ENCODE data around the gene HOXD3.

HOXD3 gene

DNA sequence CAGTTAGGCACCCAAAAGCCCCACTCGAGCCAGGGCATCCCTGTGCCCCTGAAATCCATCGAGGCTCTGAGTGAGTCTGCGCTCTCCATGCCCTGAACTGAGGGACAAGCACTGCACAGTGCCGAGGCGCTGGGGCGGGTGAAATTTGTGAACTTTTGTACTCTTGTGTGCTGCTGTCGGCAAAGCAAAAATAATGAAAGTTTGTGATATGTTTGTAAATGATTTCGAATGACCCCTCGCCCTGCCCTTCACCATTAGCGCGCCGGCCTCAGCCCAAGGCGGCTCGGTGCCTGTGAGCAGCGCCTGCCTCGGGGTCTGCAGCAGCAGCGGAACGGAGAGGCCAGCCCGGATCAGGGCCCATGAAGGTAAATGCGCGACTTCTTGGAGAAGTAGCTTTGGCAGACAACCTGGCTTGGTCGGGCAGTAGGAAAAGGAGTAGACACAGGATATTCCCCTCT lies 7.6 kb upstream of the HOXD3 start:
- no peak for DNase-seq (ENCODE audit: low read depth)

DNA sequence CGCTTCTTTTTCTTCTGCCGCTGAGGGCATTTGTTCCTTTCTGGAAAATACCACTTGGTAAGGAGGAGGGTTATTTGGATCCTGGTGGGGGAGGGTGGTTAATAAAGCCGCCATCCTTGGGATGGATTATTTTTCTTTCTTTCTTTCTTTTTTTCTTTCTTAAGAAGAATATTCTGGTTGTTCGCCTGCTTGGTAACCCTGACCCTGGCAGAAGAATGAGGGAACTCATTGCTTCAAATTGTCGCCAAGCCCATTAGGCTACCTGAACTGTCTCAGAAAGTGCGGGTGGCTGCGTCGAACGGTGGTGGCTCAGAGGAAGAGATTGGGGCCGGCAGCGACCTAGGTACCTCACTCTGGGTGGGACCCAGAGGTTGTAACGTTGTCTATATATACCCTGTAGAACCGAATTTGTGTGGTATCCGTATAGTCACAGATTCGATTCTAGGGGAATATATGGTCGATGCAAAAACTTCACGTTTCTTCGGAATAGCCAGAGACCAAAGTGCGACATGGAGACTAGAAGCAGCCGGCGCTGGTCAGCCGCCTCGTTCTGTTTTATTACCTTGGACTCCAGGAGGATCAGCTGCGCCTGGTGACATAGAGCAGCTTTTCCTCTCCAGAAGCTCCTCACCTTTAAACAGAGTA lies 7.0 kb upstream of the HOXD3 start:
- no peak for DNase-seq (ENCODE audit: low read depth)

DNA sequence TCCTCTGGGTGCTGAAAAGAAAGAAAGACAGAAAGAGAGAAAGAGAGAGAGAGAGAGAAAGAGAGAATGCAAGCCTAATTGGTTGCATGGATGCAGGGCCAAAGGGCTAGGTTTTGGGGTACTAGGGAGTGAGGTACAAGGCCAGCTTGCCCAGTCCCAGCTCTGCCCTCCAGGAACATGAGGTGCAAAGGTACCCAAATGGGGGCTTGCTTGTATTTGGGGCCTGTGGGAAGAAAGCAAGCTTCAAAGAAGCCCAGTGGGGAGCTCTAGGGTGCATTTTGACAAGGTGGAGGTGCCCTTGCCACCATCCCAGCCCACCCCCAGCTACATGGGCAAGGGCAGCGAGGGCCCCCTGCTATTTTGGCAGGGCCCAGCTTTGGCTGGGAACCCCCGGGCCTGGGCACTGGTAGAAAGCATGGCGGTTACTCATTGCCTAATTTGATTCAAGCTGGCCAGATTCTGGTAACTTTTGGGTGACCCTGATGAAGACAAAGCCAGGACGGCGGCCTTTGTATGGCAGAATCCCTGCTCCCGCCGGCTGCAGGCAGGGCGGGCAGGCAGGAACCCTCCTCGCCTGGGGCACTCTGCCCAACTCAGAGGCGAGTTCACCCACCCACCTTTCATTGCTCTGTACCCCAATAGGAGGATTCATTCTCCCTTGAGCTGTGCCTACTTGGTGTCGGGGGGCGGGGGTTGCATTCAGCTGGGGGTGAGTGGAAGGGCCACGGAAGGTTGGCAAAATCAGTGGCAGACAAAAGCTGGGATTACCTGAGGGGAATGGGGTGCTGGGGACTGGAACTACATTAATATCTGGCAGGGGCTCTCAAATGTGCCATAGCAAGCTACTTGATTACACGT lies 6.3 kb upstream of the HOXD3 start:
- no peak for DNase-seq (ENCODE audit: low read depth)

DNA sequence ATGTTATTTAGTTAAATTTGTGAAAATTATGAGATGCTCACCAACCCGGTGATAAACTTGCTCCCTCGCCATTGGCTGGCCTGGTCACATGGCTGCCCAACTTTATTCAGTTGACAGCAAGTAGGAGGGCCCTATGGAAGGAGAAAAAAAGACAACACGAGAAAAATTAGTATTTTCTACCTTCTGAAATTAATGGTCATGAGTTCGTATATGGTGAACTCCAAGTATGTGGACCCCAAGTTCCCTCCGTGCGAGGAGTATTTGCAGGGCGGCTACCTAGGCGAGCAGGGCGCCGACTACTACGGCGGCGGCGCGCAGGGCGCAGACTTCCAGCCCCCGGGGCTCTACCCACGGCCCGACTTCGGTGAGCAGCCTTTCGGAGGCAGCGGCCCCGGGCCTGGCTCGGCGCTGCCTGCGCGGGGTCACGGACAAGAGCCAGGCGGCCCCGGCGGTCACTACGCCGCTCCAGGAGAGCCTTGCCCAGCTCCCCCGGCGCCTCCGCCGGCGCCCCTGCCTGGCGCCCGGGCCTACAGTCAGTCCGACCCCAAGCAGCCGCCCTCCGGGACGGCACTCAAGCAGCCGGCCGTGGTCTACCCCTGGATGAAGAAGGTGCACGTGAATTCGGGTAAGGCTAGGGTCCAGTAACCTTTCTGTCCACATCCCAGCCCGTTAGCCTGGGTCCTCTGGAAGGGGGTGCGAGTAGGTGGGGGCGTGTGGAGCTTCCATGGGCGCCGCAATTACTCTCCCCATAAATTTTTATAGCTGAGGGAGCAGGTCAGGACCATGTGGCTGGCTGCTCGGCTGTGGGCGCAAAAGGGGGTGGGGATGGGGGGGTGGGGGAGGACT lies 5.4 kb upstream of the HOXD3 start, which contains the start of gene HOXD4:
HOXD4 (plus strand) TSS at position 109 of the 846 bp plus-strand sequence; CDS start at position 193, 84 bp downstream.
- DNase-seq (ENCODE audit: low read depth), result no peak

DNA sequence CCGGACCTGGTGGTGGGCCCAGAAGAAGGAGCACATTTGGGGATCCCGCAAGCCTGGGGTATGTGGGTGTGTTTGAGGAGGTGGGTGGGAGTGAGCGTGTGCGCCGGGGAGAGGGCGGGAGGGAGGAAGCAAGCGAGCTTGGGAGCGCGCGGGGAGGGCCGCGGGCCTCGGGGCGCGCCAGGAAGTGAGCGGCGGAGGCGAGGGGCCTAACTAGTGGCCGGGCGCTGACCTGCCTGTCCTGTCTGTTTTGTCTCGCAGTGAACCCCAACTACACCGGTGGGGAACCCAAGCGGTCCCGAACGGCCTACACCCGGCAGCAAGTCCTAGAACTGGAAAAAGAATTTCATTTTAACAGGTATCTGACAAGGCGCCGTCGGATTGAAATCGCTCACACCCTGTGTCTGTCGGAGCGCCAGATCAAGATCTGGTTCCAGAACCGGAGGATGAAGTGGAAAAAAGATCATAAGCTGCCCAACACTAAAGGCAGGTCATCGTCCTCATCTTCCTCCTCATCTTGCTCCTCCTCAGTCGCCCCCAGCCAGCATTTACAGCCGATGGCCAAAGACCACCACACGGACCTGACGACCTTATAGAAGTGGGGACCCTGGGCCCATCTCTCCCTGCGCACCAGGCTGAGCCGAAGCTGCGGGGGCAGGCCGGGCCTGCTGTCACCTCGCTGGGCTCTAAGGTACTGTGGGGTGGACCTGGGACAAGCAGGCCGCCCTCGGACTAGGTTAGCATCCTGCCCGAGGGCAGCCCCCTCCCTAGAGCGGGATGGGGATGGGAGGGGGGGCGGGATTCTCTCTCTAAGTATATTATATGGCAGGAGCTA lies 4.5 kb upstream of the HOXD3 start:
- DNase-seq (ENCODE audit: low read depth), result no peak

DNA sequence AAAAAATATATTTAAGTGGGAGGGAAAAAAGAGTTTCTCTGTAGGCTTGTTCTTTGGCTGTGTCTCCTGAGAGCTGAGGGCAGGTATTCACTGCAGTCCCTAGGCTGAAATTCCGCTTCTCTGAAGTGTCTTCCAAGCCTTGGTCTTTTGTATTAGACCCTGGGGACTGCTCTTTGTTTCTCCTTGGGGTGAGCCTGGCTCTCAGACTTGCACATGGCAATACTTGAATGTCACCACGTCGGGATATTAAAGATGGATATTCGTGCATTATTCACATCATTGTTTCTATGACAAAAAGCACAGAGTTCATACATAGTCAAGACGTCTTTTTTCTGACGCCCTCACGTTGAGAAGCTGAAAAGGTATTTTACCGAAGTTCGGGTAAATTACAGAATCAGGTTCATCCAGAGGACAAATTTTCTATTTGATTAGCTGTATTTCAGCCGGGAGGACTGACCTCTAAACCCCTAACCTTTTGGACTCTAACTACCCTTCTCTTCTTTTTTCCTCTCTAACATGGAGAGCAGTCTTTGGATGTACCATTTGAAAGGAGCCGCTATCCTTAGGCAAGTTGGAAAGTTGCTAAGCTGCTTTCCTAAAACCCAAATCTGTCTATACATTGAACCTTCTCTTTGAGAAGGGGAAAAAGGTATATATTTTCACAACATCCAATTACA lies 2.4 kb upstream of the HOXD3 start:
- no peak for DNase-seq (ENCODE audit: low read depth)

DNA sequence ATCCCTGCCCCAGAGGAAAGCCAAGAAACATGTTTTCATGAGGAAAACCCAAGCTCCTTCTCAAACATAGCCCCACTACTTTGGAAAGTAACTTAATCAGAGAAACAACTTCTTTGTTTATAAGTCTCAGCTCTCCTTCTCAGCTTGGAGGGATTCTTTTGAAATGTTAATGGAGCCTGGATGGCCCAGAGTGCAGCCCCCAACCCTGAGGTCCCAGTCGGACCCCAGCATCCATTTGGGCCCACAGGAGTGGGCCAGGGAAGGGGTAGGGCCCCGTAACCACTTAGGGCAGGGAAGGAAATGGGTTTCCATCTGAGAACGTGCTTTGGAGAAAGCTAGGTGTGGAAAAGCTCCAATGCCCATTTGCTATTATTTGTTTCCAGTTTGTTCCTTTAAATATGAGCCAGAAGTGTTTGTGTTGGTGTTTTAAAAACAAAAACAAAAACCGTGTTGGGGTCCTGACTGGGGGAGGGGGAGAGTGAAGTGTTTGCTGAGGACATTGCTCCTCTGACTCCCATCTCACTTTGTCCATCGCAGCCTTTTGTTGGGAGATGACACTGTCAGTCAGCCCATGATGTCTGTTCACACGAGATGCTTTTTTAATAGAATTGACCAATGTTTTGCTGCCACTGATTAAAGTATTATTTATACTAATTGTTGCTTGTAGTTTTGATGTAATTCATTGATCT lies 1.6 kb upstream of the HOXD3 start:
- no peak for DNase-seq (ENCODE audit: low read depth)

DNA sequence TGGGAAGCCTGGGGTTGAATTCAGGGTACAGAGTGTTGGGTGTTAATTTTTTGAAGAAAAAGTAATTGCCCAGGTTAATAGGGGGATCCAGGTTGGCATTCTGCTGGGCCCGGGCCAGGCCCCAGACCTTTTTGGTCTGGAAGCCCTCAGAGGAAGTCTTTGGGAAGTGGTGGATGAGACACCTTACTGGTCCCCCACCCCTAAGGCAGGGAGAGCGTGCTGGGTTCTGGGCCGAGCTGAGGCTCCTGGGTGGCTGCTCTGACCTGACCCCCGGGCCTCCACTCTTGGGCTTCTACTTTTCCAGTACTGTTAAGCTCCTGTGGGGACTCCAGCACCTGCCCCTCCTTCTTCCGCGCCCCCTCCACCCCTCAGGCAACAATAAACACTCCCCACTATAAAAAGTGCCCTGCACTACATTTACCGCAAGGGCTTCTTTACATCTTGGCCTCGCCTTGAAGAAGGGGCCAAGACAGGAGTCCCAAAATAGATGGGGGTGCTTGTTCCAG lies 753 bp upstream of the HOXD3 start:
- DNase-seq (ENCODE audit: low read depth), result no peak

DNA sequence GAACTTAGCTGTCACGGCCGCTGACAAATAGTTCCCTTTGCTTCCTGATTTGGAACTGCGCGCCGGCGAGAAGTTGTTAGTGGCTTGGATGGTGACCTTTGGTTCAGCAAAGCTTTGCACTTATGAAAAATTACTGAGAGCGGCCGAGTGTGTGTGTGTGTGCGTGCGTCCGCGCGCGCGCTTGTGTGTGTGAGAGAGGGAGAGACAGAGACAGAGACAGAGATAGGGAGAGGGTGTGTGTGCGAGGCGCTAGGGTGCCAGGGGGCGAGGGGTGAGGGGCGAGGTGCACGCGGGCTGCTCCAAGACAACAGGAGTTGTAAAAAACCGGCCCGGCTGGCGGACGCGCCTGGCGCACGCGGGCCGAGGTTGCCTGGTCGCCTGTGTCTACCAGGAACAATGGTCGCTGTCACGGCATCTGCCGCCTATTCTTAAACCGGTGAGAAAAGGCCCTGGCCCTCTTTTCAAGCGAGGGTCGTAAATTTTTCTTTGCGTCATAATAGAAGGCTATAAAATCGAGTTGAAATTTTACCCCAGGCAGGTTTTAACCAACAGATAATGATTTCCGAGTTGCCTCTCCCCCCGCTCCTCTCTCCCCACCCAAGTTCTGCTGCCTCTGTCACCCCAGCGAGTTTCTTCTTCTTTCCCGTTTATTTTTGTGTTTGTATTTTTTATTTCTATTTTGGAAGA lies 535 bp downstream of the HOXD3 start:
- DNase-seq (ENCODE audit: low read depth), result no peak

DNA sequence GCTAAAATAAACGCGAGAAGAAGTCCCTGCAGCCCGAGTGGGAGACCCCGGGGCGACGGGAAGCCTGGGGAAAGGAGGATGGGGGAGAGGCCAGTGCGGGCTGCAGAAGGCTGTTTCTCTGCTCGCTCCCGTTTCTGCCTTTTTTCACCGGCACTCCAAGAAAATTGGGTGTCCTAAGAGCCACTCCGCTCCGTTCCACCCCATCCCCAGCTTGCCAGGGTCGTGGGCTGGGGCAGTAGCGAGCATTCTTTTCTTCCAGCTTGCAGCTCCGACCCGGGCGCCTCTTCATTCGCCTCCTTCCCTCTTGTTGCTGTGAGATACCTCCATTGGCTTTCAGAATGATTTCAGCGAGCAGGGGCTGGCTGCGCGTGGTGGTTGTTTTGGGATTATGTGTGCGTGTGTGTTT lies 1.1 kb downstream of the HOXD3 start:
- DNase-seq (ENCODE audit: low read depth), result no peak

DNA sequence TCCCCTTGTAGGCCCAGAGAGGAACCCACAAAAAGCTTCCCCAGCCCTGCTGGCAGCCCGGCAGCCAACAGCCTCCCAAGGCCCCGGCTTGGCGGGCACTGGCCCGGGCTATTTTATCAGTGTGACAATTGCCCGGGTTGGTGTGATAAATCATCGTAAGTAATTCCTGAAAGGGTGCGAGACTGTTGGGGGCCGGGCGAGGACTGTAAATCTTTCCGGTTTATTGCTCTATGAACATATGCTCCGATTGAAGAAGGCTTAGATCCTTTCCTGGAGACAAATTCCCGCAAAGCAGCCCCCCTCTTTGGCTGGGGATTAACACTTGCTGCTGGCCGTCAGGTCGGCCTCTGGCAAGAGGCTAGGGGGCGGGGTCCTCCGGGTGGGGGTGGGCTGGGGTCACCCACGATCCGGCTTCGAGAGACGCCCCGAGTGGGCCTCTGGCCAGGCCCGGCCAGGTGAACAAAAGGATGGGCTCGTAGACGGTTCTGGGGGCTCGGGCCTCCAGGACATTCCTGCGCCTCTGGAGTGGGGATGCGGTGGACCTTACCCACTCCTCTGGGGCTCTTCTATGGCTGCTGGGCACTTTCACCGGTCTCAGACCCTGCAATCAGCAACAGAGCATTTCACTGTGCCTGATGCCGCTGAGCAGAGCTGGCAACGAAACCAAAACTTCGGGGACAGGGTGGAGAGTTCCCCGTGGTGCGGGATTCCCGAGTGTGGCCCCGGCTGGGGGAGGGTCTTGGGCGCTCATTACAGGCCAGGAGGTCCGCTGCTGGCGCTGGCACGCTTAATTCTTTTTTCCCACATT lies 2.0 kb downstream of the HOXD3 start:
- DNase-seq (ENCODE audit: low read depth), result no peak

DNA sequence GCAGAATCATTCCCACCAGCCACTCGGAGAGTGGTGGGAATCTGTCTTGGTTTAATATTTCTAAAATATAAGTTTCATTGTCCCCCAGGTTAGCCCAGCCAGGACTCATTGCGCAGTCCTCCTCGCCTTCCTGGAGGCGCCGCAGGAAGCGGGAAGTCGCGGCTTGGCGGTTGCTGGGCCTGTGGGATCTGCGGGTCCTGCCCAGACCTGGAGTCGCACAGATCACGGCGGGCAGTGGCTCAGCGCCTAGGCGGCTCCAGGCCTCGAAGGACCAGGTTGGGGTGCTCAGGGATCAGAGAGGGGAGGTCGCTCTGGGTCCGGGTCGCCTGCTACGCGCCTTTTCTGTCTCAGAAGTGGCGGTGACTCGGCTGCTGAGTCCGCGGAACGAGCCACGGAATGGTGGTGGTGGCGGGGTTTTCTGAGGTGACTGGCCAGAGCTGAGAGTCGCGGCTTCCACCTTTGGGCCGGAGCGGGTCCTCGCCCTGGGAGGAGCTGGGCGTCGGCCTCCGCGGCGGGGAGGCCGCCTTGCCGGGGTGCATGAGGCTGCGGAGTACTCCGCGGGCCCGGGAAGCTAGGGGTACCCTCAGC lies 2.6 kb downstream of the HOXD3 start:
- no peak for DNase-seq (ENCODE audit: low read depth)

DNA sequence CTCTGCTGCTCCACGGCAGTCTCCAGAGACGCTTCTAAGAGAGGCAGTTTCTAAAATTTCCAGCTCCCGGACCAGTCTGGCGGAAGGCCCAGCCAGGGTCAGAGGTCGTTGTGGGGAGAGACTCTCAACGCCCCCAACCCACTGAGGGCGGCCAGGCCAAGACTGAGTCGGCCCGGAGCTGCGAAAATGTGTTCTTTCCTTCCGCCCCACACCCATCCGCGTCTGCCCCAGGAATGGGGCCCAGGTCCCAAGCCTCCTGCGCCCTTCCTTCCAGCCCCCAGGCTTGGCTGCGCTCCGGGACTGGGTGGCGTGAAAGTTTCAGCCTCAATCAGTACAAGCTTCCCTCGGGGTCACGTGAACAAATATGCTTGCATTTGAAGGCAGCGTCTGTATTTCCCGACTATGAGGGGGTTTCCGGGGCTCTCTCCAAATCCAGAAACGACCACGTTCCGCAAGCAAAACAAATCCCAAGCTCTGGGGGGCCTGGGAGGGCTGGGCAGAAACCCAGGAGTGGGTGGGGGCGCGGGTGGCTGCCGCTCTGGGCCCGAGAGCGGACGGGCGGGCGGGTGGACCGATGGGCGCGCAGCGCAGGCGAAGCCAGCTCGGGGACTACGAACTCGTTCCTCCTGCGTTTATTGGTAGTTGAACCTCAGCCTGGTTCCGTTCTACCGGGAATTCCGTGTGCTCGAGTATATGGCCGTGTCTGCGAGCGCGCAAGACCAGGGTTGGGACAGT lies 3.3 kb downstream of the HOXD3 start:
- DNase-seq (ENCODE audit: low read depth), result no peak

DNA sequence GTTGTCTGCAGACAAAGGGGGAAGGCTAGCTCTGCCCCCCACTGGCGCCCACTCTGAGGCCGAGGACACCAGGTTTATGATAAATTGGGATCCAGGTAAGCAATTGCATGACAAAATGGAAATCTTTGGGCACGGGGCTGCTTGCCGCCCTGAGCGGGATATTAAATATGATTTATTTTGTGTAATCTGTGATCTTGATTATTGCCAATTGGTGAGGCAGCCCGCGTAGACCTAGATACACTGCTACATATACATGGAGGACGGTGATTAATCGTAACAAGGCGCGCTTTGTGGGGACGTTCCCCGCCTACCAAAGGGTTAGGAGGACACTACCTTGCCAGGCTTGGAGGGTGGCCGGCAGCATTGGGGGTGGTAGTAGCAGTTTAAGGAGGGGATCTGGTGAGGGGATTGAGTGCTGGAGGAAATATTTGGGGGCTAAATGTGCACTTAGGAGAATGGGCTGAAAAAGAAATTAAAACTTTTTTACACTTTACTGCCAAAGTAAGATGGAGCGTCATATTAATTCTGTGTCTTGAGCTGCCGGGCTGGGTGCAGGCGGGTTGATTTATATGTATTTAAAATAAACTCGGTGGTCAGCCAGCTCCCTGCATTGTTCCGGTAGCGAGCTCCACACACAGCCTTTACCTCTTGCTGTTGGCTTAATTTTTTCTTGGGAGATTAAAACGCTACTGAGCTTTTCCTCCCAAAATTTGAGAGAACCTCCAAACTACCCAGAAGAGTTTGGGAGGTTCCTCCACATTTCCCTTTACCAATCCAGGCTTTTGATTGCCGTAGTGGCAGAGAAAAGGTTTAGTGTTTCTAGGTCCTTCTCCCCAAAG lies 4.1 kb downstream of the HOXD3 start:
- DNase-seq (ENCODE audit: low read depth), result no peak

DNA sequence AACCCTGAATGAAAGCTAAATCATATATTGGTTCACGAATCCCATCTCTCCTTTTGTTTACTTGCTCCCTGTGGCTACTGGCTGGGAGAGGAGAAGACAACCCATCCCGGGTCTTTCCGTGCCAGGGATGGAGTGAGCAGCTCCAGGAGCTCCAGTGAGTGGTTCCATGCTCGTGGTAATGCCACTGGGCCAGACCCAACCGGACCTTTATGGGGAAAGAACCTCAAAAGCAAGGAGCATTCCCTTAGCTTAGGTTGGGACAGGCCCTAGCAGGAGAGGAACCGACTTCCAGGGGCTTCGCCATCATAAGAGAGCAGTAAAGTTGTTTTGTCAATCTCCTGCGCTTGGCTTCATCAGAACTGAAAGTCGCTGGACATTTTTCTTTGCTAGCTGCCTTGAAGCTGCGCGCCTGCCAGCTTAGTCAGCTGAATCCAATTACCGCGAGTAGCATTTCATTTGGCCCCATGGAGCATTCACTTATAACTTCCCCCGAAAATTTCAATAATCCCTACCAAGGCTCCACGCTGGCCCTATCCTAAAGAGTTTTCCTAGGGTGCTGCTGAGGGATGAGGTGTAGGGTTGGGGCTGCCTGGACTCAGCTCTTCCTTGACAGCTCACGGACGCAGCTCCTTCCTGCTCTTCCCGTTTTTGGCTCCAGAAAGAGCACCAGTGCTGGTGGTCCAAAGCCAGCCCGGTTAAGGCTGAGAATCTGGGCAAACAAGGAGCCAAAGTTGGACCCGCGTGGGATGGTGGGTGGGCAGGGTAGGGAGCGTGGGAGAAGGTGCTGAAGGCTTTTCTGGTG lies 4.9 kb downstream of the HOXD3 start:
- DNase-seq (ENCODE audit: low read depth), result no peak

All from activated T-helper 1 cell treated with Interleukin-2 at 50 U/mL for 16 hours (primary cell).